K562 (cell line): Measurements from ENCODE around the gene CEBPE. TPM values are rescaled to one million over a fixed set of nuclear protein-coding genes. Genes with fewer than 3 reads are reported as not detected.

Experiments
- ATAC-seq: fragments of 200-7000 bp; cut with Tn5 transposase; 3 replicates; pipeline ENCODE4 v1.9.1; 2020; ENCODE audit warnings: moderate library complexity
- BruUV-seq: library from RNA; stranded (reverse); fragments of 400-500 nt; replicated peaks from 2 replicates; lab custom pipeline; 2021; lab: Mats Ljungman, UMichigan
- CTCF ChIA-PET: fragments of 300-600 bp; formaldehyde crosslinking; extraction: SDS; loops from one replicate; lab custom pipeline; 2021; ENCODE audit warnings: low intra/inter-chr PET ratio; lab: Yijun Ruan, JAX
- POLR2A ChIA-PET: fragments of 300-600, 350-650 bp; sonication (Branson Sonifier 250); formaldehyde crosslinking; extraction: SDS; loops from one replicate; lab custom pipeline; 2021; ENCODE audit warnings: antibody characterized with exemption, inconsistent platforms; lab: Yijun Ruan, JAX
- DNase-seq, 4 experiments: peaks; one replicate each; pipeline versions ENCODE4 v3.0.0 to v3.0.0-alpha.2; 2011 to 2018; ENCODE audit warnings: low spot score in 3 of 4, mixed read lengths in 3 of 4; ENCODE audit errors: extremely low read depth in 1 of 4
- FAIRE-seq: peaks from 2 replicates; lab custom pipeline; 2011; peaks lifted over from hg19 to GRCh38; lab: Jason Lieb, UNC
- H2AFZ ChIP-seq: 2 replicates; pipeline ENCODE4 v1.6.0; 2011; ENCODE audit warnings: low read depth, low read length, control low read depth, inconsistent platforms
- H3K27ac ChIP-seq: fragments of 200-600 bp; 3 replicates; pipeline ENCODE4 v1.8.0; 2011; ENCODE audit warnings: low read depth, mild to moderate bottlenecking, control low read depth, inconsistent platforms, low read length, moderate library complexity, mixed read lengths; ENCODE audit errors: extremely low read depth
- H3K27me3 ChIP-seq, 2 experiments: fragments of 300-600 bp in 1 of 2; 2 replicates in 1 of 2; 3 replicates in 1 of 2; pipeline versions ENCODE4 v1.6.0 to v1.8.0; 2011; ENCODE audit warnings: inconsistent platforms in 2 of 2, low read length in 2 of 2, mild to moderate bottlenecking in 1 of 2, mixed read lengths in 1 of 2, moderate library complexity in 1 of 2; ENCODE audit not compliant: control insufficient read depth in 2 of 2, insufficient read depth in 2 of 2
- H3K36me3 ChIP-seq: fragments of 300-600 bp; 3 replicates; pipeline ENCODE4 v1.8.0; 2011; ENCODE audit warnings: mild to moderate bottlenecking, low read length, inconsistent platforms; ENCODE audit not compliant: control insufficient read depth, insufficient read depth
- H3K4me1 ChIP-seq, 2 experiments: fragments of 200-600 bp in 1 of 2; replicated peaks in 1 of 2; 2 replicates in 1 of 2; 3 replicates in 1 of 2; pipeline versions ENCODE4 v1.5.1 to v1.8.0; 2011; ENCODE audit warnings: inconsistent platforms in 2 of 2, low read length in 2 of 2, mild to moderate bottlenecking in 1 of 2, mixed read lengths in 1 of 2, moderate library complexity in 1 of 2; ENCODE audit not compliant: control insufficient read depth in 2 of 2, insufficient read depth in 2 of 2
- H3K4me2 ChIP-seq: 2 replicates; pipeline ENCODE4 v1.6.1; 2011; ENCODE audit warnings: low read length, control low read depth, inconsistent platforms, mixed read lengths; ENCODE audit not compliant: insufficient read depth
- H3K4me3 ChIP-seq: fragments of 200-600 bp; sonication (generic), shearing (Covaris generic); 2 replicates; pipeline ENCODE4 v1.5.1; 2016; ENCODE audit warnings: control low read depth, inconsistent platforms
- H3K79me2 ChIP-seq: fragments of 200-600 bp; 3 replicates; pipeline ENCODE4 v1.8.0; 2011; ENCODE audit warnings: low read length, inconsistent platforms; ENCODE audit not compliant: control insufficient read depth, insufficient read depth
- H3K9ac ChIP-seq, 2 experiments: 2 replicates each; pipeline versions ENCODE4 v1.6.0 to v1.6.1; 2011; ENCODE audit warnings: low read depth in 2 of 2, low read length in 2 of 2, control low read depth in 1 of 2, inconsistent platforms in 1 of 2, mild to moderate bottlenecking in 1 of 2, mixed read lengths in 1 of 2; ENCODE audit not compliant: insufficient read depth in 1 of 2
- H3K9me1 ChIP-seq: one replicate; pipeline ENCODE4 v1.6.0; 2011; ENCODE audit warnings: inconsistent platforms, mild to moderate bottlenecking, low read length, moderate library complexity; ENCODE audit not compliant: control insufficient read depth, insufficient read depth
- H3K9me3 ChIP-seq: replicated peaks from 2 replicates; pipeline ENCODE4 v1.5.1; 2011; ENCODE audit warnings: low read depth, low read length, inconsistent platforms; ENCODE audit not compliant: control insufficient read depth, insufficient read depth
- H4K20me1 ChIP-seq: replicated peaks from 2 replicates; pipeline ENCODE4 v1.6.1; 2011; ENCODE audit warnings: low read length, inconsistent platforms, mixed read lengths; ENCODE audit not compliant: control insufficient read depth, insufficient read depth
- CTCFL ChIP-seq: IDR thresholded peaks from 2 replicates; pipeline ENCODE4 v1.6.1; 2011; ENCODE audit warnings: borderline replicate concordance, low read depth, mild to moderate bottlenecking, moderate library complexity, low read length; ENCODE audit not compliant: insufficient read depth, poor library complexity, severe bottlenecking
- DACH1 ChIP-seq: fragments of 450-650 bp; IDR thresholded peaks from 2 replicates; pipeline ENCODE4 v1.6.1; 2018; ENCODE audit not compliant: partially characterized antibody
- HDAC3 ChIP-seq: fragments of 450-650 bp; IDR thresholded peaks from 2 replicates; pipeline ENCODE4 v1.6.1; 2018; ENCODE audit warnings: borderline replicate concordance, mild to moderate bottlenecking, moderate library complexity; ENCODE audit not compliant: partially characterized antibody
- HMG20A ChIP-seq: fragments of 450-650 bp; formaldehyde crosslinking; conservative IDR thresholded peaks from 2 replicates; pipeline ENCODE4 v1.4.0; 2020; ENCODE audit warnings: mild to moderate bottlenecking, mixed read lengths
- KLF6 ChIP-seq: fragments of 250-450 bp; sonication (Bioruptor Pico); IDR thresholded peaks from 2 replicates; pipeline ENCODE4 v1.4.0; 2020; ENCODE audit warnings: mild to moderate bottlenecking, moderate library complexity, borderline replicate concordance
- MCM3 ChIP-seq: fragments of 450-650 bp; IDR thresholded peaks from 2 replicates; pipeline ENCODE4 v1.6.1; 2016
- NR2F6 ChIP-seq: fragments of 450-650 bp; formaldehyde crosslinking; IDR thresholded peaks from 2 replicates; pipeline ENCODE4 v1.4.0; 2020; ENCODE audit warnings: mild to moderate bottlenecking
- RNF219 ChIP-seq: fragments of 250-450 bp; sonication (Bioruptor Pico); IDR thresholded peaks from 2 replicates; pipeline ENCODE4 v1.5.0; 2022; ENCODE audit warnings: mild to moderate bottlenecking
- ZNF512 ChIP-seq: IDR thresholded peaks from 2 replicates; pipeline ENCODE4 v1.6.1; 2016; ENCODE audit warnings: missing genetic modification characterization, missing compliant biosample characterization
- WGBS: fragments of 100-300 bp; shearing (Covaris generic); methylation state at CpG from one replicate; pipeline ENCODE4 v1.1.6; 2016; ENCODE audit warnings: low coverage, mixed read lengths; ENCODE audit not compliant: insufficient coverage; ENCODE audit errors: missing lambda C conversion rate; 5-methylcytosine and 5-hydroxymethylcytosine counted together
- in situ Hi-C: fragments of 300-500 bp; cut with MboI; formaldehyde crosslinking; loops from 4 replicates; pipeline ENCODE4 v1.15.0; 2018; ENCODE audit warnings: inconsistent platforms, mixed read lengths
- intact Hi-C: fragments of 100-400 bp; cut with micrococcal nuclease; formaldehyde crosslinking; loops from 2 replicates; pipeline ENCODE4 v1.14.2; 2022
- polyA plus RNA-seq, 8 experiments: library from polyadenylated mRNA; depleted of rRNA in 4 of 8; stranded (reverse) in 5 of 8; unstranded in 3 of 8; fragments of >200 nt; fragmentation: Nextera tagmentation in 2 of 8; fragmentation: Illumina TruSeq in 1 of 8; extraction: Ambion mirVana in 2 of 8; extraction: Trizol in 1 of 8; gene quantifications; 2 replicates each; pipeline versions ENCODE4 v1.2.1 to v1.2.3, GENCODE V29; 2011 to 2014; ENCODE audit warnings: inconsistent platforms in 1 of 8, missing spikeins in 1 of 8
- total RNA-seq, 7 experiments: library from RNA; depleted of rRNA in 6 of 7; stranded (reverse); fragments of >200 nt in 6 of 7; fragmentation: Illumina TruSeq in 2 of 7; extraction: Trizol in 2 of 7; gene quantifications; 2 replicates each; pipeline versions ENCODE4 v1.2.1 to v1.2.3, GENCODE V29; 2011 to 2021; ENCODE audit warnings: low replicate concordance in 1 of 7
- TF ChIP-seq, protein P1 (sequence below): IDR thresholded peaks from 3 replicates; pipeline ENCODE4 v1.6.1; 2011; ENCODE audit warnings: borderline replicate concordance, mild to moderate bottlenecking; ENCODE audit not compliant: insufficient read length, insufficient read depth
- TF ChIP-seq, protein P2 (sequence below): sonication (generic); formaldehyde crosslinking; IDR thresholded peaks from 2 replicates; pipeline ENCODE4 v1.8.0; 2023; ENCODE audit warnings: mild to moderate bottlenecking, missing genetic modification reagents

Gene CEBPE
- total and polyA plus RNA-seq, 9 of the 15 experiments (the other 6 are each of a cell fraction or from before 2014, with no cell fraction given): 0.09 to 0.15 (median 0.13) TPM; not detected in 6

- Histone ChIP-seq H3K9me3 (no peaks in the 10 kb centered on the region), H3K9me1 (no peaks in the 10 kb centered on the region), H3K36me3 (peaks cover 77% of the 10 kb centered on the region), H3K27me3 (no peaks in the 10 kb centered on the region), H3K79me2 (peaks cover 34% of the 10 kb centered on the region), H3K4me2 (no peak overlapping the region), H3K4me1 (peaks cover 26 to 41% of the 10 kb centered on the region in 2 experiments), H3K9ac (no peak overlapping the region), H2AFZ (no peak overlapping the region), H3K4me3 (no peak overlapping the region), H4K20me1 (no peaks in the 10 kb centered on the region), H3K27ac (no peak overlapping the region)
- FAIRE-seq: no peak
- WGBS: 85% methylated on average over 1 of the region's 1 CpG
- no peak for DNase-seq
- POLR2A ChIA-PET: interaction anchor here (0.7 to 1.5 kb wide), 3 partner anchors 8 to 204 kb away, joined by 3 read pairs; partner anchors contain the start of gene LRP10
- no TSS peak for BruUV-seq
- TF ChIP-seq ZNF512 (no peak), MCM3 (no peak), HDAC3 (no peak), KLF6 (CRISPR knock-in tag) (no peak), NR2F6 (CRISPR knock-in tag) (no peak), RNF219 (CRISPR knock-in tag) (no peak), CTCFL (no peak), DACH1 (no peak), HMG20A (CRISPR knock-in tag) (no peak)
- TF ChIP-seq, protein P1, sequence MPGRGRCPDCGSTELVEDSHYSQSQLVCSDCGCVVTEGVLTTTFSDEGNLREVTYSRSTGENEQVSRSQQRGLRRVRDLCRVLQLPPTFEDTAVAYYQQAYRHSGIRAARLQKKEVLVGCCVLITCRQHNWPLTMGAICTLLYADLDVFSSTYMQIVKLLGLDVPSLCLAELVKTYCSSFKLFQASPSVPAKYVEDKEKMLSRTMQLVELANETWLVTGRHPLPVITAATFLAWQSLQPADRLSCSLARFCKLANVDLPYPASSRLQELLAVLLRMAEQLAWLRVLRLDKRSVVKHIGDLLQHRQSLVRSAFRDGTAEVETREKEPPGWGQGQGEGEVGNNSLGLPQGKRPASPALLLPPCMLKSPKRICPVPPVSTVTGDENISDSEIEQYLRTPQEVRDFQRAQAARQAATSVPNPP: no peak
- TF ChIP-seq, protein P2, sequence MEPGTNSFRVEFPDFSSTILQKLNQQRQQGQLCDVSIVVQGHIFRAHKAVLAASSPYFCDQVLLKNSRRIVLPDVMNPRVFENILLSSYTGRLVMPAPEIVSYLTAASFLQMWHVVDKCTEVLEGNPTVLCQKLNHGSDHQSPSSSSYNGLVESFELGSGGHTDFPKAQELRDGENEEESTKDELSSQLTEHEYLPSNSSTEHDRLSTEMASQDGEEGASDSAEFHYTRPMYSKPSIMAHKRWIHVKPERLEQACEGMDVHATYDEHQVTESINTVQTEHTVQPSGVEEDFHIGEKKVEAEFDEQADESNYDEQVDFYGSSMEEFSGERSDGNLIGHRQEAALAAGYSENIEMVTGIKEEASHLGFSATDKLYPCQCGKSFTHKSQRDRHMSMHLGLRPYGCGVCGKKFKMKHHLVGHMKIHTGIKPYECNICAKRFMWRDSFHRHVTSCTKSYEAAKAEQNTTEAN (CRISPR knock-in tag): no peak
- CTCF ChIA-PET: interaction anchor here (0.6 to 1.4 kb wide), 2 partner anchors 35 to 86 kb away, joined by 4 to 6 read pairs; no protein-coding TSS in a partner anchor
- no peak for ATAC-seq
- intact Hi-C loops (no loop called here), in situ Hi-C loops (no loop called here)
These were observed 44.1 kb downstream of the CEBPE start for GRCh38 chr14:23074906-23075305.
